NCI-H2196 treated with DMSO at 0.1 percent for 48 hours (cell line): ENCODE data around the gene NACA2.
"Not testable (repeated sequence)": the region's sequence is repeated elsewhere in the genome, so short reads cannot be mapped to it uniquely, and the experiment has no call there.

Experiments used
- DNase-seq: peaks from one replicate; lab custom pipeline; 2025; ENCODE audit not compliant: unreplicated experiment; lab: John Stamatoyannopoulos, UW

Gene NACA2

GRCh38 chr17:61552560-61552959, 38.5 kb downstream of the NACA2 start:
- DNase-seq: not testable (repeated sequence)

DNA sequence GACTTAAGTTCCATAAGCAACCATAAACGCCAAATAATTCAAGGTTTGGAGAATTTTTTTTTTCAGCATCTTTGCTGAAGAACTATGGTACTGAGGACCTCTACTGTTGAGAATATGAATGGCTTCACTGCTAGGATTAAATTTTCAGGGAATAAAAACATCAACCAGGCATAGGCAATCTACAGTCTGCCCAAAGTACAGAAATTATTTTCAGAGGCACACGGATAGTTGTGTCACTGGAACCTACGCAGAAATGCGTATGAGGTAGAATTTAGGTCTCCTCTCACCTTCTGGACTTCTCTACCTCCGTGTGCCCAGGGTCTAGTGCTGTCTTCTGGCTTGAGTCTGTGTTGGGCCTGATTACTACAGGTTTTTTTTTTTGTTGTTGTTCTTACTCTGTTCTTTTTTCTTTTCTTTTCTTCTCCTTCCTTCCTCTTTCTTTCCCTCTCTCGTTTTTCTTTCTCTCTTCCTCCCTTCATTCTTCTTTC, 39.7 kb downstream of the NACA2 start:
- peak; percentile 11 for DNase-seq

GRCh38 chr17:61547113-61547512, 43.9 kb downstream of the NACA2 start:
- no peak for DNase-seq

GRCh38 chr17:61545335-61545938, 45.6 kb downstream of the NACA2 start:
- DNase-seq: no peak

GRCh38 chr17:61543786-61544415, 47.1 kb downstream of the NACA2 start:
- no peak for DNase-seq

DNA sequence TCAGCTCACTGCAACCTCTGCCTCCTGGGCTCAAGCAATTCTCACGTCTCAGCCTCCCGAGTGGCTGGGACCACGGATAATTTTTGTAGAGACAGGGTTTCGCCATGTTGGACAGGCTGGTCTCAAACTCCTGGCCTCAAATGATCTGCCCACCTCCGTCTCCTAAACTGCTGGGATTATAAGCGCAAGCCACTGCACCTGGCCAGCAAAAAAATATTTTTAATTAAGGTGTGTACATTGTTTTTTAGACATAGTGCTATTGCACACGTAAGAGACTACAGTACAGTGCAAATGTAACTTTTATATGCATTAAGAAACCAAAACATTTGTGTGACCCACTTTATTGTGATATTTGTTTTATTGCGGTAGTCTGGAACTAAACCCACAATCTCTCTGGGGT, 49.0 kb downstream of the NACA2 start:
- DNase-seq: no peak

DNA sequence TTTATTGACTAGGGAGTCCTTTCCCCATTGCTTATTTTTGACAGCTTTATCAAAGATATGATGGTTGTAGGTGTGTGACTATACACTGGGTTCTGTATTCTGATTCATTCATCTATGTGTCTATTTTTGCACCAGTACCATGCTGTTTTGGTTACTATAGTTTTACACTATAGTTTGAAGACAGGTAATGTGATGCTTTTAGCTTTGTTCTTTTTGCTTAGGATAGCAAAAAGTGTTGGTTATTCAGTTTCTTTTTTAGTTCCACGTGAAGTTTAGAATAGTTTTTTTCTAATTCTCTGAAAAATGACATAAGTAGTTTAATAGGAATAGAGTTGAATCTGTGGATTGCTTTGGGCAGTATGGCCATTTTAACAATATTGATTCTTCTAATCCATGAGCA, 50.1 kb downstream of the NACA2 start:
- no peak for DNase-seq
